ENCODE measurements around the gene PLA2G3. TPM values are rescaled to one million over a fixed set of nuclear protein-coding genes. Genes with fewer than 3 reads are reported as not detected.

The PLA2G3 gene
- total RNA-seq, 1 experiment from 2014 or later: not detected

DNA sequence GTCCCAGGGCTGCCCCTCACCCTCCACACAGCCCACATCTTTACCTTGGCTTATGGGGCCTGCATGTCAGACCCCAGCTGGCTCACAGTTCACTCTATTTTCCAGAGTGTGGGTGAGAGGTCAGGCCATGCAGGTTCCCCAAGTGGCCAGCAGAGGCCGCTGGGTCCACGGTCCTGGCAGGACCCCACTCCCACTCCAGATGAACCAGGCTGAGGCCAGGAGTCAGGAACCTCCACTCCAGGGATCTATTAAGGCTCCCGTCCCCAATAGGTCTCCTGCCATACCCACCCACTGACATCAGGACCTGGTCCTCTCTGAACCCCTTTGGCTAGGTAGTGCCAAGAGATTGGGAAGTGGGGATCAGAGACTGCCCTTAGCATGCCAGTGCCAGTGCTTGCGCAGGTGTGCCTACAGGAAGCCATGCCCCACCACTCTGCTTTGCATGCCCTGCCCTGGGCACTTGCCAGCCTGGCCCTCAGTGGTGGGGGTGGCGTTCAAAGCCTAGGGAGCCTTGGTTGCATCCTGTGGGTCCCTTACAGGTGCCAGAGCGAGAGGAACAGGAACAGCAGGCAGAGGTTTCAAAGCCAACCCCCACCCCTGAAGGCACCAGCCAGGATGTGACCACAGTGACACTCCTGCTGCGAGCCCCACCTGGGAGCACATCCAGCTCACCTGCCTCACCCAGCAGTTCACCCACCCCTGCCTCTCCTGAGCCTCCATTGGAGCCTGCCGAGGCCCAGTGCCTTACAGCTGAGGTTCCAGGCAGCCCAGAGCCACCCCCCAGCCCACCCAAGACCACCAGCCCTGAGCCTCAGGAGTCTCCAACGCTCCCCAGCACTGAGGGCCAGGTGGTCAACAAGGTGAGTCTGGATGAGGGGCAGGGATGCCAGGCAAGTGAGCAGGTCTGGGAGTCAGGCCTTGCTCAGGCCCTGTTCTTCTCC lies 50.9 kb downstream of the PLA2G3 start:
- Mint-ChIP-seq H3K27me3 (ENCODE audit: insufficient read depth, unreplicated experiment) (no peaks in the 10 kb centered on the region), H3K9me3 (ENCODE audit: unreplicated experiment) (no peaks in the 10 kb centered on the region), H3K27ac (ENCODE audit: unreplicated experiment) (peak overlapping the region; percentile 43), H3K4me1 (ENCODE audit: low read depth, unreplicated experiment) (no peaks in the 10 kb centered on the region), H3K4me3 (ENCODE audit: unreplicated experiment) (no peak overlapping the region), H3K36me3 (ENCODE audit: insufficient read depth, unreplicated experiment) (peaks cover 8% of the 10 kb centered on the region)
- TF ChIP-seq, protein P1, sequence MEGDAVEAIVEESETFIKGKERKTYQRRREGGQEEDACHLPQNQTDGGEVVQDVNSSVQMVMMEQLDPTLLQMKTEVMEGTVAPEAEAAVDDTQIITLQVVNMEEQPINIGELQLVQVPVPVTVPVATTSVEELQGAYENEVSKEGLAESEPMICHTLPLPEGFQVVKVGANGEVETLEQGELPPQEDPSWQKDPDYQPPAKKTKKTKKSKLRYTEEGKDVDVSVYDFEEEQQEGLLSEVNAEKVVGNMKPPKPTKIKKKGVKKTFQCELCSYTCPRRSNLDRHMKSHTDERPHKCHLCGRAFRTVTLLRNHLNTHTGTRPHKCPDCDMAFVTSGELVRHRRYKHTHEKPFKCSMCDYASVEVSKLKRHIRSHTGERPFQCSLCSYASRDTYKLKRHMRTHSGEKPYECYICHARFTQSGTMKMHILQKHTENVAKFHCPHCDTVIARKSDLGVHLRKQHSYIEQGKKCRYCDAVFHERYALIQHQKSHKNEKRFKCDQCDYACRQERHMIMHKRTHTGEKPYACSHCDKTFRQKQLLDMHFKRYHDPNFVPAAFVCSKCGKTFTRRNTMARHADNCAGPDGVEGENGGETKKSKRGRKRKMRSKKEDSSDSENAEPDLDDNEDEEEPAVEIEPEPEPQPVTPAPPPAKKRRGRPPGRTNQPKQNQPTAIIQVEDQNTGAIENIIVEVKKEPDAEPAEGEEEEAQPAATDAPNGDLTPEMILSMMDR (IDR thresholded peaks at IDR 0.05; ENCODE audit: insufficient read depth in 1 of 2, low read depth in 1 of 2, low read length in 1 of 2, severe bottlenecking in 1 of 2, unreplicated experiment in 1 of 2): peak; percentile 47 to 72
- Histone ChIP-seq H3K36me3 (ENCODE audit: control insufficient read depth, insufficient read depth, low read length) (no peaks in the 10 kb centered on the region; the same call in none of the 2 replicates), H3K4me3 (ENCODE audit: low read depth, low read length) (no peak overlapping the region), H3K9me3 (no peaks in the 10 kb centered on the region), H3K4me1 (no peaks in the 10 kb centered on the region), H3K27me3 (replicated peaks; ENCODE audit: control insufficient read depth, insufficient read depth, low read length) (no peaks in the 10 kb centered on the region)
- intact Hi-C loops (cut with micrococcal nuclease; ENCODE audit: unreplicated experiment): loop anchor here (1.0 kb wide), 1 partner anchor 60 kb away; no protein-coding TSS in a partner anchor
- DNase-seq: peak in 1 of 2 experiments; percentile 54
- ChIA-PET CTCF (no interaction called here), POLR2A (no interaction called here)
- BruUV-seq (replicated peaks): no TSS peak

DNA sequence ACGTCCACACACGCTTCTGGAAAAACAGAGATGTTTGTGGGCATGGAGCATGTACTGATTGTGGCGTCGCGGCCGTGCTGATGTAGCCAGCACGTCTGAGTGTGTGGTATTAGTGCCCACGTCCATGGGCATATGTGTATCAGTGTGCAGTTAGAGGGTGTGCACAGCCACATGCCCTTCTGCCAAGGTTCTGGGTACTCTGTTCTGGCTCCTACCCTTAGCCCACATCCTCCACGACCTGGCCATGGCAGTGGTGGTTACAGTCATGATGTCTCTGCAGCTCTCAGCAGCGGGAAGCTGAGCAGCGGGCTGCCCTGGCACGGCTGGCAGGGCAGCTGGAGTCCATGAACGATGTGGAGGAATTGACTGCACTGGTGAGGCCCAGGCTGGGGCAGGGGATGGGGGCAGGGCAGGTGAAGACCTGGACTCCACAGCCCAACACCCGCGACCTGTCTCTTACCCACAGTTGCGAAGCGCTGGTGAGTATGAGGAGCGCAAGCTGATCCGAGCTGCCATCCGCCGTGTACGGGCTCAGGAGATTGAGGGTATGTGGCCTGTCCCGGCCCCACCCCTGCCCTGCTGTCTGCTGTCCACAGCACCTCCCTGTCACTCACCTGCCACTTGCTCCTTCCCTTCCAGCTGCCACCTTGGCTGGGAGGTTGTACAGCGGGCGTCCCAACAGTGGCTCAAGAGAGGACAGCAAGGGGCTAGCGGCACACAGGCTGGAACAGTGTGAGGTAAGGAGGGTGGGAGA lies 51.9 kb downstream of the PLA2G3 start:
- CTCF ChIA-PET: interaction anchor here (0.6 kb wide), 1 partner anchor 18 kb away, joined by 3 read pairs; no protein-coding TSS in a partner anchor
- Mint-ChIP-seq H3K27ac (ENCODE audit: unreplicated experiment) (peak overlapping the region; percentile 43), H3K4me3 (ENCODE audit: unreplicated experiment) (no peak overlapping the region), H3K27me3 (ENCODE audit: insufficient read depth, unreplicated experiment) (no peaks in the 10 kb centered on the region), H3K4me1 (ENCODE audit: low read depth, unreplicated experiment) (no peaks in the 10 kb centered on the region), H3K36me3 (ENCODE audit: insufficient read depth, unreplicated experiment) (peaks cover 8% of the 10 kb centered on the region), H3K9me3 (ENCODE audit: unreplicated experiment) (no peaks in the 10 kb centered on the region)
- Histone ChIP-seq H3K27me3 (replicated peaks; ENCODE audit: control insufficient read depth, insufficient read depth, low read length) (no peaks in the 10 kb centered on the region), H3K4me1 (peaks cover under 1% of the 10 kb centered on the region), H3K36me3 (ENCODE audit: control insufficient read depth, insufficient read depth, low read length) (peaks cover 1% of the 10 kb centered on the region), H3K4me3 (ENCODE audit: low read depth, low read length) (no peak overlapping the region), H3K9me3 (no peaks in the 10 kb centered on the region)
- no TSS peak for BruUV-seq (replicated peaks)
- POLR2A ChIA-PET: no interaction called here
- TF ChIP-seq, protein P1 (IDR thresholded peaks at IDR 0.05; ENCODE audit: insufficient read depth in 1 of 2, low read depth in 1 of 2, low read length in 1 of 2, severe bottlenecking in 1 of 2, unreplicated experiment in 1 of 2): no peak
- intact Hi-C loops (cut with micrococcal nuclease; ENCODE audit: unreplicated experiment): no loop called here
- no peak for DNase-seq

DNA sequence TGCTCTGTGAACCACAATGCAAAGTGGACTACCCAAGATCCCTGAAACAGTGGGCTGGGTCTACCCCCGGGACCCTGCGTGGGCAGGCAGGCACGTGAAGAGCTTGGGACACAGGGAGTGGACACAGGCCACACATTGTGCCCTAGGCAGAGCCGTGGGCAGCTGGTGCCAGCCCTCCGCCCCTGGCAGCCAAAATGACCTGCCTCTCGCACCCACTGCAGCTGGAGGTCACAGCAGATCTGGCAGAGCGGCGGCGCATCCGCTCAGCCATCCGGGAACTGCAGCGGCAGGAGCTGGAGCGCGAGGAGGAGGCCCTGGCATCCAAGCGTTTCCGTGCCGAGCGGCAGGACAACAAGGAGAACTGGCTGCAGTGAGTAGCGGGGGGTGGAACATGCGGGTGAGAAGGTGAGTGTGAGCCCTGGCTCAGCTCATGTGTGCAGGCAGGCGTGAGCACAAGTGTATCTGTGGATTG lies 52.5 kb downstream of the PLA2G3 start:
- Mint-ChIP-seq H3K4me3 (ENCODE audit: unreplicated experiment) (no peak overlapping the region), H3K4me1 (ENCODE audit: low read depth, unreplicated experiment) (peaks cover 3% of the 10 kb centered on the region), H3K36me3 (ENCODE audit: insufficient read depth, unreplicated experiment) (peaks cover 15% of the 10 kb centered on the region), H3K27ac (ENCODE audit: unreplicated experiment) (no peak overlapping the region), H3K9me3 (ENCODE audit: unreplicated experiment) (no peaks in the 10 kb centered on the region), H3K27me3 (ENCODE audit: insufficient read depth, unreplicated experiment) (no peaks in the 10 kb centered on the region)
- BruUV-seq (replicated peaks): no TSS peak
- TF ChIP-seq, protein P1 (IDR thresholded peaks at IDR 0.05; ENCODE audit: insufficient read depth in 1 of 2, low read depth in 1 of 2, low read length in 1 of 2, severe bottlenecking in 1 of 2, unreplicated experiment in 1 of 2): no peak
- intact Hi-C loops (cut with micrococcal nuclease; ENCODE audit: unreplicated experiment): no loop called here
- POLR2A ChIA-PET: no interaction called here
- CTCF ChIA-PET: interaction anchor here (0.6 kb wide), 1 partner anchor 17 kb away, joined by 3 read pairs; no protein-coding TSS in a partner anchor
- H3K36me3 ChIP-seq (ENCODE audit: control insufficient read depth, insufficient read depth, low read length): peaks cover 1% of the 10 kb centered on the region
- peaks cover 7% of the 10 kb centered on the region for H3K4me1 ChIP-seq
- no peaks in the 10 kb centered on the region for H3K9me3 ChIP-seq
- DNase-seq: no peak
- H3K27me3 ChIP-seq (replicated peaks; ENCODE audit: control insufficient read depth, insufficient read depth, low read length): no peaks in the 10 kb centered on the region
- H3K4me3 ChIP-seq (ENCODE audit: low read depth, low read length): no peak overlapping the region

Measured in Caco-2 (cell line).